Measurements from ENCODE around the gene CDK17.
A peak's percentile ranks its signal among the peaks of the same experiment; 100 is the strongest.
"Not testable (repeated sequence)": the region's sequence is repeated elsewhere in the genome, so short reads cannot be mapped to it uniquely, and the experiment has no call there.

Gene CDK17

DNA sequence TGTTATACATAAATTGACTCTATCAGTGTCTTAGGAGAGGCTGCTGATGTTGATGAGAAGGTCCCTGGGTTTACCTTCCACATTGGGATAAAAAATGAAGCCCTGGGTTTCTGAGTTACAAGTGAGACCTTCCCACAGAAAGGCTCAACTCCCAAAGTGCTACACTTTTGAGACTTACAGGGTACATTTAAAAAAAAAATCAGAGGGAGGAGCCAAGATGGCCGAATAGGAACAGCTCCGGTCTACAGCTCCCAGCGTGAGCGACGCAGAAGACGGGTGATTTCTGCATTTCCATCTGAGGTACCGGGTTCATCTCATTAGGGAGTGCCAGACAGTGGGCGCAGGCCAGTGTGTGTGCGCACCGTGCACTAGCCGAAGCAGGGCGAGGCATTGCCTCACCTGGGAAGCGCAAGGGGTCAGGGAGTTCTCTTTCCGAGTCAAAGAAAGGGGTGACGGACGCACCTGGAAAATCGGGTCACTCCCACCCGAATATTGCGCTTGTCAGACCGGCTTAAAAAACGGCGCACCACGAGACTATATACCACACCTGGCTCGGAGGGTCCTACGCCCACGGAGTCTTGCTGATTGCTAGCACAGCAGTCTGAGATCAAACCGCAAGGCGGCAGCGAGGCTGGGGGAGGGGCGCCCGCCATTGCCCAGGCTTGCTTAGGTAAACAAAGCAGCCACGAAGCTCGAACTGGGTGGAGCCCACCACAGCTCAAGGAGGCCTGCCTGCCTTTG, 84.3 kb downstream of the CDK17 start:
- WGBS (ENCODE audit: extremely low coverage, insufficient coverage, insufficient read length) = no CpG with 5 or more reads among the region's 33 CpGs
- not testable (repeated sequence) for H2BK12ac ChIP-seq (ENCODE audit: low read length); H3K36me3 ChIP-seq (ENCODE audit: control insufficient read depth in 1 of 2, insufficient read depth in 2 of 2, low read length in 2 of 2); H3K4me3 ChIP-seq (ENCODE audit: low read depth, low read length); H3K27me3 ChIP-seq (ENCODE audit: insufficient read depth, low read length); H3K27ac ChIP-seq (ENCODE audit: low read depth, low read length); DNase-seq; H3K18ac ChIP-seq (ENCODE audit: low read length); H2AFZ ChIP-seq (ENCODE audit: insufficient read depth, low read length, poor library complexity); H2AK5ac ChIP-seq (ENCODE audit: low read length); H3K79me1 ChIP-seq (ENCODE audit: low read length); H4K12ac ChIP-seq (ENCODE audit: low read depth, low read length); H3K4ac ChIP-seq (ENCODE audit: low read depth, low read length); H3K9ac ChIP-seq (ENCODE audit: low read length); H3K79me2 ChIP-seq (ENCODE audit: control insufficient read depth, insufficient read depth, low read length, poor library complexity); H3K23ac ChIP-seq (ENCODE audit: low read length); H3K14ac ChIP-seq (ENCODE audit: low read length); H3K9me3 ChIP-seq (ENCODE audit: insufficient read depth, low read depth, low read length); H3K4me1 ChIP-seq (ENCODE audit: control insufficient read depth in 1 of 2, insufficient read depth in 2 of 2, low read length in 2 of 2)
- Histone ChIP-seq H4K91ac (ENCODE audit: low read depth, low read length) (peak overlapping the region; percentile 55), H2BK5ac (ENCODE audit: low read depth, low read length, poor library complexity) (peak overlapping the region; percentile 13), H3K4me2 (ENCODE audit: low read length) (peak overlapping the region; percentile 36), H4K8ac (ENCODE audit: low read depth, low read length) (peak overlapping the region; percentile 65), H2BK120ac (ENCODE audit: insufficient read depth, low read length, poor library complexity) (peak overlapping the region; percentile 22)

DNA sequence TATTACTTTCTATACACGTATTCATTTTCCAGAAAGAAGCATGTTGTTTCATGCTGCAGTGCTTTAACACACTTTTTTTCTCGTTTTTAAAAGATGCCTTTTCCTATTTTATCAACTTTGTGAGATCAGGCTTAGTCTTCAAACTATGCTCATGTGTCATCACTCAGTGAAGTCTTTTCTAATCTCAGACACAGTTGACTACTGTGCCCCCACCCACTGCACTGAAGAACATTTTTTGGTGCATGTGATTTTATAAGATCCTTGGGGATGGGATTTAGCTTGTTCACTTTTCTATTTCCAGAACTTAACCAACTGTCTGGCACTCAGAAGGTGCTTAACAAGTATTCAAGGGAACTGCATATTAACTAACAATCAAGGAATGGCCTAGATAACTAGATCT, 85.5 kb downstream of the CDK17 start:
- Histone ChIP-seq H4K12ac (ENCODE audit: low read depth, low read length) (no peak overlapping the region), H3K9me3 (ENCODE audit: insufficient read depth, low read depth, low read length) (no peaks in the 10 kb centered on the region), H3K18ac (ENCODE audit: low read length) (no peak overlapping the region), H3K4me1 (ENCODE audit: control insufficient read depth in 1 of 2, insufficient read depth in 2 of 2, low read length in 2 of 2) (no peaks in the 10 kb centered on the region), H4K8ac (ENCODE audit: low read depth, low read length) (no peak overlapping the region), H2BK120ac (ENCODE audit: insufficient read depth, low read length, poor library complexity) (no peak overlapping the region), H2BK5ac (ENCODE audit: low read depth, low read length, poor library complexity) (no peak overlapping the region), H3K4me3 (ENCODE audit: low read depth, low read length) (no peak overlapping the region), H3K14ac (ENCODE audit: low read length) (no peak overlapping the region), H2AK5ac (ENCODE audit: low read length) (no peak overlapping the region), H3K27ac (ENCODE audit: low read depth, low read length) (no peak overlapping the region), H3K4me2 (ENCODE audit: low read length) (no peak overlapping the region), H3K9ac (ENCODE audit: low read length) (no peak overlapping the region), H3K27me3 (ENCODE audit: insufficient read depth, low read length) (no peaks in the 10 kb centered on the region), H2AFZ (ENCODE audit: insufficient read depth, low read length, poor library complexity) (no peak overlapping the region), H3K36me3 (ENCODE audit: control insufficient read depth in 1 of 2, insufficient read depth in 2 of 2, low read length in 2 of 2) (no peaks in the 10 kb centered on the region), H2BK12ac (ENCODE audit: low read length) (no peak overlapping the region), H3K4ac (ENCODE audit: low read depth, low read length) (no peak overlapping the region), H3K79me2 (ENCODE audit: control insufficient read depth, insufficient read depth, low read length, poor library complexity) (no peaks in the 10 kb centered on the region), H3K79me1 (ENCODE audit: low read length) (no peaks in the 10 kb centered on the region), H3K23ac (ENCODE audit: low read length) (no peak overlapping the region), H4K91ac (ENCODE audit: low read depth, low read length) (no peak overlapping the region)
- DNase-seq = no peak
- WGBS (ENCODE audit: extremely low coverage, insufficient coverage, insufficient read length) = no CpG with 5 or more reads among the region's 2 CpGs

DNA sequence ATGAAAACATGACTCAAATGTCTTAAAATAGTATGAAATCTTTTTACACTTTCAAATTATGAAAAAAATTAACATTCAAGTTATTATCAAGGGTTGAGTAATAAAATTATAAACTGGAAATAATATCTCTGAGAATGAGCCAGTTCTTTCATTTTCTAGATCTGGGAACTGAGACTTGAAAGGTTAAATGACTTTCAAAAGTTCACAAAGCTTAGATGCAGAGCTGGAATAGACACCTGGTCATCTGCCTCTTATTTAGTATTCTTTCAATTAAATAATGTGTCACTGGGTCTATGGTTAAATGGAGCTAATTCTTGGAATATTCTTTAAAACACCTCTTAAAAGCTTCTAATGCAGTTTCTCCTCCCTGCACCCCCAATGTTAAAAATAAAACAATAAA, 86.6 kb downstream of the CDK17 start:
- no peak overlapping the region for H2BK120ac ChIP-seq (ENCODE audit: insufficient read depth, low read length, poor library complexity)
- no peak overlapping the region for H3K4ac ChIP-seq (ENCODE audit: low read depth, low read length)
- no peak overlapping the region for H3K18ac ChIP-seq (ENCODE audit: low read length)
- H3K27me3 ChIP-seq (ENCODE audit: insufficient read depth, low read length) = no peaks in the 10 kb centered on the region
- H3K79me2 ChIP-seq (ENCODE audit: control insufficient read depth, insufficient read depth, low read length, poor library complexity) = no peaks in the 10 kb centered on the region
- no peaks in the 10 kb centered on the region for H3K79me1 ChIP-seq (ENCODE audit: low read length)
- H3K23ac ChIP-seq (ENCODE audit: low read length) = no peak overlapping the region
- H4K12ac ChIP-seq (ENCODE audit: low read depth, low read length) = no peak overlapping the region
- H3K9me3 ChIP-seq (ENCODE audit: insufficient read depth, low read depth, low read length) = no peaks in the 10 kb centered on the region
- no peak for DNase-seq
- no peak overlapping the region for H3K14ac ChIP-seq (ENCODE audit: low read length)
- H2BK5ac ChIP-seq (ENCODE audit: low read depth, low read length, poor library complexity) = no peak overlapping the region
- no peak overlapping the region for H2AFZ ChIP-seq (ENCODE audit: insufficient read depth, low read length, poor library complexity)
- no peaks in the 10 kb centered on the region for H3K36me3 ChIP-seq (ENCODE audit: control insufficient read depth in 1 of 2, insufficient read depth in 2 of 2, low read length in 2 of 2)
- H2AK5ac ChIP-seq (ENCODE audit: low read length) = no peak overlapping the region
- H3K9ac ChIP-seq (ENCODE audit: low read length) = no peak overlapping the region
- no peak overlapping the region for H3K4me2 ChIP-seq (ENCODE audit: low read length)
- no peaks in the 10 kb centered on the region for H3K4me1 ChIP-seq (ENCODE audit: control insufficient read depth in 1 of 2, insufficient read depth in 2 of 2, low read length in 2 of 2)
- no peak overlapping the region for H3K27ac ChIP-seq (ENCODE audit: low read depth, low read length)
- no peak overlapping the region for H4K8ac ChIP-seq (ENCODE audit: low read depth, low read length)
- H4K91ac ChIP-seq (ENCODE audit: low read depth, low read length) = no peak overlapping the region
- H2BK12ac ChIP-seq (ENCODE audit: low read length) = no peak overlapping the region
- H3K4me3 ChIP-seq (ENCODE audit: low read depth, low read length) = no peak overlapping the region

DNA sequence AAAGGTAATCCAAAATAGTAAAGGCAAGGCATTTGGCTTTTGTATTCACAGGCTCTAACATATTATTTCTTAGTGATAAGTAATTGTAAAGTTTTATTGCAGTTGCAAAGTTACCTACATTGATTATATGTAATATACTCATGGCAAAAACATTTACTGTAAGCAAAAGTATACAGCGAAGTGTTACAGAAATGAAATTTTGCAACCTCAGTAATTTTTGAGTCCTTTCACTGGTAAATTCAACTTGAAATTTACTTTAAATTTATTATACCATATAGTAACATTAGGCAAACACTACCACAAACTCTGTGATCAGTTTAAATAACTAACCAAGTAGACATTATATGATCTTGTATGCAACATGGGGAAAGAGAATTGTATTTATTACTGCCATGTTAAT, 89.0 kb downstream of the CDK17 start:
- DNase-seq = no peak
- Histone ChIP-seq H3K4me2 (ENCODE audit: low read length) (no peak overlapping the region), H3K18ac (ENCODE audit: low read length) (no peak overlapping the region), H2AFZ (ENCODE audit: insufficient read depth, low read length, poor library complexity) (no peak overlapping the region), H3K4ac (ENCODE audit: low read depth, low read length) (no peak overlapping the region), H3K4me1 (ENCODE audit: control insufficient read depth in 1 of 2, insufficient read depth in 2 of 2, low read length in 2 of 2) (no peaks in the 10 kb centered on the region), H2BK5ac (ENCODE audit: low read depth, low read length, poor library complexity) (no peak overlapping the region), H3K14ac (ENCODE audit: low read length) (no peak overlapping the region), H2BK12ac (ENCODE audit: low read length) (no peak overlapping the region), H3K27me3 (ENCODE audit: insufficient read depth, low read length) (no peaks in the 10 kb centered on the region), H2BK120ac (ENCODE audit: insufficient read depth, low read length, poor library complexity) (no peak overlapping the region), H4K91ac (ENCODE audit: low read depth, low read length) (no peak overlapping the region), H3K27ac (ENCODE audit: low read depth, low read length) (no peak overlapping the region), H4K8ac (ENCODE audit: low read depth, low read length) (no peak overlapping the region), H3K79me1 (ENCODE audit: low read length) (no peaks in the 10 kb centered on the region), H3K79me2 (ENCODE audit: control insufficient read depth, insufficient read depth, low read length, poor library complexity) (no peaks in the 10 kb centered on the region), H4K12ac (ENCODE audit: low read depth, low read length) (no peak overlapping the region), H3K23ac (ENCODE audit: low read length) (no peak overlapping the region), H2AK5ac (ENCODE audit: low read length) (no peak overlapping the region), H3K36me3 (ENCODE audit: control insufficient read depth in 1 of 2, insufficient read depth in 2 of 2, low read length in 2 of 2) (no peaks in the 10 kb centered on the region), H3K4me3 (ENCODE audit: low read depth, low read length) (no peak overlapping the region), H3K9me3 (ENCODE audit: insufficient read depth, low read depth, low read length) (no peaks in the 10 kb centered on the region), H3K9ac (ENCODE audit: low read length) (no peak overlapping the region)
- no CpG with 5 or more reads among the region's 1 CpG for WGBS (ENCODE audit: extremely low coverage, insufficient coverage, insufficient read length)

All from trophoblast cell (in vitro differentiated cells and primary cell).